Suprapubic skin (tissue), 4 donors: ENCODE results near the gene ITPR2.

Source experiments
- CTCF ChIP-seq, 2 donors: fragments of 200-600 bp in 1 of 2; fragments of 450-650 bp in 1 of 2; sonication (generic) in 1 of 2; IDR thresholded peaks; one replicate each; pipeline ENCODE4 v1.5.1; 2016 to 2019; ENCODE audit warnings: antibody characterized with exemption in 2 of 2, mild to moderate bottlenecking in 1 of 2, moderate library complexity in 1 of 2
- EP300 ChIP-seq: sonication (generic); formaldehyde crosslinking; IDR thresholded peaks from one replicate; pipeline ENCODE4 v1.6.1; 2017; ENCODE audit warnings: antibody characterized with exemption
- POLR2A ChIP-seq, 2 donors: fragments of 450-650 bp; IDR thresholded peaks; one replicate each; pipeline ENCODE4 v1.6.1; 2017; ENCODE audit warnings: antibody characterized with exemption in 2 of 2, mild to moderate bottlenecking in 2 of 2, moderate library complexity in 2 of 2
- POLR2AphosphoS5 ChIP-seq, 3 donors: sonication (generic); formaldehyde crosslinking; IDR thresholded peaks; one replicate each; pipeline ENCODE4 v1.6.1; 2017; ENCODE audit warnings: antibody characterized with exemption in 3 of 3

- no peak for TF ChIP-seq POLR2A (IDR thresholded peaks at IDR 0.05)
- no peak for TF ChIP-seq EP300
- no peak for TF ChIP-seq CTCF (IDR thresholded peaks at IDR 0.05)
- no peak for TF ChIP-seq POLR2AphosphoS5 (IDR thresholded peaks at IDR 0.05)
Measured at GRCh38 chr12:26527682-26528081, 305.3 kb downstream of the ITPR2 start.
